ENCODE measurements around the gene CGN.

The CGN gene

GRCh38 chr1:151499365-151499764, 11.8 kb upstream of the CGN start:
- DNase-seq (ENCODE audit: low read depth) = no peak
- TF ChIP-seq, protein P1, sequence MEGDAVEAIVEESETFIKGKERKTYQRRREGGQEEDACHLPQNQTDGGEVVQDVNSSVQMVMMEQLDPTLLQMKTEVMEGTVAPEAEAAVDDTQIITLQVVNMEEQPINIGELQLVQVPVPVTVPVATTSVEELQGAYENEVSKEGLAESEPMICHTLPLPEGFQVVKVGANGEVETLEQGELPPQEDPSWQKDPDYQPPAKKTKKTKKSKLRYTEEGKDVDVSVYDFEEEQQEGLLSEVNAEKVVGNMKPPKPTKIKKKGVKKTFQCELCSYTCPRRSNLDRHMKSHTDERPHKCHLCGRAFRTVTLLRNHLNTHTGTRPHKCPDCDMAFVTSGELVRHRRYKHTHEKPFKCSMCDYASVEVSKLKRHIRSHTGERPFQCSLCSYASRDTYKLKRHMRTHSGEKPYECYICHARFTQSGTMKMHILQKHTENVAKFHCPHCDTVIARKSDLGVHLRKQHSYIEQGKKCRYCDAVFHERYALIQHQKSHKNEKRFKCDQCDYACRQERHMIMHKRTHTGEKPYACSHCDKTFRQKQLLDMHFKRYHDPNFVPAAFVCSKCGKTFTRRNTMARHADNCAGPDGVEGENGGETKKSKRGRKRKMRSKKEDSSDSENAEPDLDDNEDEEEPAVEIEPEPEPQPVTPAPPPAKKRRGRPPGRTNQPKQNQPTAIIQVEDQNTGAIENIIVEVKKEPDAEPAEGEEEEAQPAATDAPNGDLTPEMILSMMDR (IDR thresholded peaks at IDR 0.05; ENCODE audit: control insufficient read depth, extremely low read depth, insufficient read depth) = no peak
- no peak overlapping the region for H3K4me3 ChIP-seq (ENCODE audit: low read depth, low read length)

DNA sequence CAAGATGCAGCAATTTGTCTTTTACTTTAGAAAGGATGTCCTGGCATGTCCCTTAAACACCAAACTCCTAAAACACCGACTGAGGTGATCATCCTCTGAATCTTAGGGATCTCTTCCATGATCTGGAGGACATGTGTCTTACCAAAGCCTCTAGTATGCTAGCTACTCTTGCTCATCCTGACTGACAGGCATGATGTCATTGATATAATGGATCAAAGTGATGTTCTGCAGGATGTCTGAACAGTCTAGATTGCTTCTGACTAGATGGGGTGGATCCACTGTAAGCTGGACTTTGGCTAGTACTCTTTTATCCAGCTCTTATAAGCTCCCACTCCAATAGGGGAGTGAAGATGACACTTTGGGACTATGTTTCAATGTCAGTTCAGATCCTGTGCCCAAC, 11.3 kb upstream of the CGN start:
- no peak overlapping the region for H3K4me3 ChIP-seq (ENCODE audit: low read depth, low read length)
- DNase-seq (ENCODE audit: low read depth) = no peak
- TF ChIP-seq, protein P1 (IDR thresholded peaks at IDR 0.05; ENCODE audit: control insufficient read depth, extremely low read depth, insufficient read depth) = no peak

DNA sequence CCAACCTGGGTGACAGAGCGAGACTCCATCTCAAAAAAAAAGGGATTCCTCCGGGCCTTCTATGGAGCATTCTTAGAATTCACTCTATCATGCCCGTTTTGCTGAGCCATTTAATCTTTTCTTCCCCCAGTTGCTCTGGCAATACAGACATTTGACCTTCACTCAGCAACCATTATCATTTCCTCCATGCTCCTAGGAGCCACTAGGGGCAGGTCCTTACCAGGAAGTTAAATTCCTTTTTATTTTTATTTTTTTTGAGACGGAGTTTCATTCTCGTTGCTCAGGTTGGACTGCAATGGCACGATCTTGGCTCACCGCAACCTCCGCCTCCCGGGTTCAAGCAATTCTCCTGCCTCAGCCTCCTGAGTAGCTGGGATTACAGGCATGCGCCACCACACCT, 9.7 kb upstream of the CGN start:
- no peak overlapping the region for H3K4me3 ChIP-seq (ENCODE audit: low read depth, low read length)
- no peak for DNase-seq (ENCODE audit: low read depth)
- TF ChIP-seq, protein P1 (IDR thresholded peaks at IDR 0.05; ENCODE audit: control insufficient read depth, extremely low read depth, insufficient read depth) = no peak

GRCh38 chr1:151502035-151502700, 9.0 kb upstream of the CGN start:
- no peak overlapping the region for H3K4me3 ChIP-seq (ENCODE audit: low read depth, low read length)
- TF ChIP-seq, protein P1 (IDR thresholded peaks at IDR 0.05; ENCODE audit: control insufficient read depth, extremely low read depth, insufficient read depth) = no peak
- DNase-seq (ENCODE audit: low read depth) = no peak

- DNase-seq (ENCODE audit: low read depth) = no peak
- TF ChIP-seq, protein P1 (IDR thresholded peaks at IDR 0.05; ENCODE audit: control insufficient read depth, extremely low read depth, insufficient read depth) = no peak
- no peak overlapping the region for H3K4me3 ChIP-seq (ENCODE audit: low read depth, low read length)
Observed at GRCh38 chr1:151502859-151503780, 8.1 kb upstream of the CGN start.

DNA sequence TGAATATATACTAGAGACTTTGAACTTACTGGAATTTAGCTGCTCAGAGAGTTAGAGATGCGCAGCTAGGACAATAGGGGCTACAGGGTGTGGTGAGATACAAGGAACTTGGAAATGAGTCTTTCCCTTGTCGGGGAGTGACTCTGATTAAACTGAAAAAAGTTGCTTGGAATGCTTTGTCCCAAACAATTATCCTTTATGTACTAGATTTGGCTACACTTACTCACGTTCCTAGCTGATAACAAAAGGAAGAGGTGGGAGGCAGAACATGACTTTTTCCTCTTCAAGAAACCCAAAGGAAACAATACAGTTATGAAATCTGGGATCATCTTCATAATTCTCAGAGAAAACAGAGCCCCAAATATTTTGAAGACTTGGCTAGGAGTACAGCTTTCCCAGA, 6.9 kb upstream of the CGN start:
- H3K4me3 ChIP-seq (ENCODE audit: low read depth, low read length) = no peak overlapping the region
- DNase-seq (ENCODE audit: low read depth) = no peak
- TF ChIP-seq, protein P1 (IDR thresholded peaks at IDR 0.05; ENCODE audit: control insufficient read depth, extremely low read depth, insufficient read depth) = no peak

Data from LNCaP clone FGC (cell line).